NCI-H1417 (cell line): ENCODE data around the gene MYBPC2.

Experiments
- DNase-seq, 3 experiments: peaks; one replicate each; lab custom pipeline; 2025; lab: John Stamatoyannopoulos, UW

MYBPC2 gene

GRCh38 chr19:50500753-50501151, 68.1 kb downstream of the MYBPC2 start:
- DNase-seq: no peak

DNA sequence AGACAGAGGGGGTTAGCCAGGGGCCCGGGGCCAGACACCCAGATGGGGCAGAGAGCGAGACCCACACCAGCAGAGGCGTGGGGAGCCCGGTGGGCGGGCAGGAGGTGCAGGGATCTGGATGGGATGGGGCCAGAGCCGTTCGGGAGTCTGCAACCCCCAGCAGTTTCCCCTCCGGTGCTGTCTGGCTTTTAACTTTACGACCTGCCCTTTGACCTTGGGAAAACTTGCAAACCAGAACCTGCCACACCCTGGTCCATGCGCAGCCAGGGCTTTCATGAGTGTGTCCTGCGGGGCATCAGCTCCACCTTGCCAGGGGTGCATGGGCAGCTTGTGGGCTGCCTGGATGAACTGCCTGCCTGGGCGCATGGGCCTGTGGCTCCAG, 68.5 kb downstream of the MYBPC2 start:
- no peak for DNase-seq

DNA sequence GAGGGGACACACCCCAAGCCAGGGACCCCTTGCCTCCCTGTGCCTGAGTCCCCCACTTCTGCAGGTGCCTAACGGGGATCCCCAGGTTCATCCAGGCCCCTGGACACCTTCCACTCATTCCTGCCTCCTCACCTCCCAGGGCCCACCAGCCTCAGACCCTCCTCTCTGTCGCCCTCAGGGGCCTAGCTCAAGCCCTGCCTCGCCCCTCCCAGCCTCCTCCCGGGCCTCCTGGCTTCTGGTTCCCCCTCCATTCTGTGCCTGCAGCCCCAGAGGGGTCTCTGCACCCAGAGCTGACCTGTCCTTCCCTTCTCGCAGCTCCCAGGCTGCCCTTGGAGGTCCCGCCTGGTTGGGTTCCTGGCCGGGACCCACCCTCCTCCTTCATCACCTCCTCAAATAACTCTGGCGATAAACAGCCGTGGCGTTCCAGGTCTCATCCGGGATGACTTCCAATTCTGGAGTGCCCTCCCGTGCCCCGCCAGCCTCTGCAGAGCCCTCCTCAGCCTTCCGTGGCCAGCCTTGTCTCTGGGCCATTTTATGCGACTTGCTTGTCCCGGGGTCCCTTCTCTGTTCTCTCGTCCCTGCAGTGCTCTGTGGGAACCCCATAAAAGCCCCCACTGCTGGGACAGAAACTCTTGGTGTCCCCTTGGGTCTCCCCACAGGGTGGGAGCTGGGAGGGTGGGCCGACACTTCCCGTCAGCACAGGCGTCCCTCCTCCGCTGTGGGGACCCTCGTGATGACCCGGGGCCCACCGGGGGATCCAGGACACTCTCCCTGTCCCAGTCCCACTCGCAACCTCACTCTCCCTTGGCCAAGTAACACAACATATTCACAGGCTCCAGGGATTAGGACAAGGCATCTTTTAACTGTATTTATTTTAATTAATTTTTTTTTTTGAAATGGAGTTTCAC, 69.1 kb downstream of the MYBPC2 start:
- no peak for DNase-seq

DNA sequence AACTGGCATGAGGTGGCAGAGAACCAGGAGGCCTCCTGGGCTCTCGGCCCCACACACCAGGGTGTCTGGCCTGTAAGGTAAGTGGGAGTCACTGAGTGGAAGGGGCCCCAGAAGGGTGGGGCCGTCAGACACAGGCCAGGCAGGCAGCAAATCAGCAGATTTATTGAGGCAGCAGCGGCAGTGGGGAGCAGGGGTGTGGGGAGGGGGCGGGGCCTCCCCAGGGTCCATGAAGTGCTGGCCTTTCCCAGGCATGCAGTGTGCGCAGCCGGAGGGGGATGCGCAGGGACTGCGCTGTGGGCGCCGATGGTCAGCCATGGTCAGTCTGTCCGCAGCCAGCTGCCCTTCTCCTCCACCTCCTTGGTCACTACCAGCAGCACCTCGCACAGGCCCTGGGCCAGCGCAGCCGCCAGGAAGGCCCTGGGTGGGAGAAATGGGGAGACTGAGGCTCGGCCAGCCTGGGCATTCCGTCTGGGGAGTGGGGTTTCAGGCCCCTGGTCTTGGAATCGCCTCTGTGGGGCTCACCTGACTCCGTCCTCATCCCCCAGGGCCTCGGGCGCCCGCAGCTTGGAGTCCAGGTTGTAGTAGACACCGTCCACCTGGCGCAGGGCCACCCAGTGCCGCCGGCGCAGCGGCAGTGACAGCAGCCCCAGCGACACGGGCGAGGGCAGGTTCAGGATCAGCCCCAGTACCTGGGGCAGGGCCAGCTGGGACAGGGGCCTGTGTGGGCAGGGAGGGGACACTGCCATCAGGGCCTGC, 73.3 kb downstream of the MYBPC2 start:
- no peak for DNase-seq

DNA sequence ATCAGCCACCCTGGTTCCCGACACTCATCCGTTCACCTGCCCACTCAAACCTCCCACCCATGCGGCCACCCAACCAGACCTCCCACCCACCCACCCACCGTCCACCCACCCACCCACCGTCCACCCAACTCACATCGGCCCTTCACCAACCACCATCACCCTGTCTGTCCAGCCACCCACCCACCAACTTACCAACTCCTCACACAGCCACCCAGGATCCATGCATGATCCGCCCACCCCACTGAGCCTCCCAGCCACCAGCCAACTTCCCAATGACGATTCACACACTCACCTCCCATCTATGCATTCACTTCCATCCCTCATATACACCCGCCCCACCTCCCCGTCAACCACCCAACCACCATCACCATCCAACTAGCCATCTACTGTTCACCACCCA, 74.0 kb downstream of the MYBPC2 start:
- no peak for DNase-seq

DNA sequence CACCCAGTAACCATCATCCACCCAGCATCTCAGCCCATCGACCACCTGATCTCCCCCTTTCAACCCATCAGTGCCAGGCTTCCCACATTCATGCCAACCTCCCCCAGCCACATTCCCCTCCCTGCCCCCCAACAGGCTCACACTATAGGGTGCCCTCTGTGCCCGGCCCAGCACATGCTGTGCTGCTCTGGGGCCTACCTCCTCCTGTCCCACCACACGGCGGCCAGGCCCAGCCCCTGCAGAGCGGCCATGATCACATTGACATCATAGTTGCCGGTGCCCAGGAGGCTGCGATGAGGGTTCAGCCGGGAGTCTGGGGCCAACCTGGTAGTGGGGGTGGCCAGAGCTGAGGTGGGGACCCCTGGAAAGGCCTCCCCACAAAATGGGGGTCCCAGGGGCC, 74.7 kb downstream of the MYBPC2 start:
- DNase-seq: no peak

- DNase-seq: no peak
These were observed 76.1 kb downstream of the MYBPC2 start for GRCh38 chr19:50508843-50509190.

DNA sequence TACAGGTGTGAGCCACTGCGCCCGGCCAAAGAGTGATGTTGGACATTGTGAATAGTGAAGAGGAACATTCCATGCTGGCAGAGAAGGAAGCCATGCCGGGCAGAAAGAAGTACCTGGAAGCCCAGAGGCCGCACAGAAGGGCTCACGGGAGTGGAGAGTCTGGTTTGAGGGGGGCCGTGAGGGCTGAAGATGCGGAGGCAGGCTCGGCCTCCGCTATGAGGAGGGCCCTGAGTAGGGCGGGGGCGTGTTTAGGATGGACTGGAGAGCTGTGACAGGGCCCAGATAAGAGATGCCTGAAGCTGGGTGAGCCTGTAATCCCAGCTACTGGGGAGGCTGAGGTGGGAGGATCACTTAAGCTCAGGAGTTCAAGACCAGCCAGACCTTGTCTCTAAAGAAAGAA, 76.7 kb downstream of the MYBPC2 start:
- no peak for DNase-seq

DNA sequence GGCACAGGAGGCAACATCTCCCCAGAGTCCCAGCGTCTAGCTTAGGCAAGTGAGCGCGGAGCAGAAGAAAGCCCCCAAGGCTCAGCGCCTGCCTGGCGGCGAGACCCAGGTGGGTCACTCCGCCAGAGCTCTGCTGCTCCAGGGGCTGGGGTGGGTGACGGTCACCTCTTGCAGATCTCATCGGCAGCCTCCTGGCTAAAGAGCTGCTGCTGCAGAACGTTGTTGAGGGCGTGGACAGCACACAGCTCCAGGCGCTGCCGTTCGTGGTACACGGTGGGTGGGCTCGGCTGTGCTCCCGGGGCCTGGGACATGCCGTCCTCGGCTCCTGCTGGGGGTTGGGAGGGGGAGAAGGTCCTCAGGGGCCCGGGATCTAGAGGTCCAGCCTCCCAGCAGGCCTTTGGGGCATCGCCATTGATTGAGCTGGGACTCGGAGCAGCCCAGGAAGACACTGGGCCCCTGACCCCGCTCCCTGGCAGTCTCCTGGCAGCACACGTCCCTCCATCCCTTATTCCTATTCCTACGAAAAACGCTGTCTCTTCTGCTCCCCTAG, 77.5 kb downstream of the MYBPC2 start:
- peak in 1 of 3 experiments; percentile 82 for DNase-seq

GRCh38 chr19:50510700-50511068, 78.0 kb downstream of the MYBPC2 start:
- DNase-seq: peak in 2 of 3 experiments; percentile 99

GRCh38 chr19:50511069-50511822, 78.6 kb downstream of the MYBPC2 start, which contains the start of gene JOSD2:
JOSD2 (minus strand) TSS chr19:50511191; CDS start chr19:50510431, 760 bp downstream.
- DNase-seq: peak; percentile 99

DNA sequence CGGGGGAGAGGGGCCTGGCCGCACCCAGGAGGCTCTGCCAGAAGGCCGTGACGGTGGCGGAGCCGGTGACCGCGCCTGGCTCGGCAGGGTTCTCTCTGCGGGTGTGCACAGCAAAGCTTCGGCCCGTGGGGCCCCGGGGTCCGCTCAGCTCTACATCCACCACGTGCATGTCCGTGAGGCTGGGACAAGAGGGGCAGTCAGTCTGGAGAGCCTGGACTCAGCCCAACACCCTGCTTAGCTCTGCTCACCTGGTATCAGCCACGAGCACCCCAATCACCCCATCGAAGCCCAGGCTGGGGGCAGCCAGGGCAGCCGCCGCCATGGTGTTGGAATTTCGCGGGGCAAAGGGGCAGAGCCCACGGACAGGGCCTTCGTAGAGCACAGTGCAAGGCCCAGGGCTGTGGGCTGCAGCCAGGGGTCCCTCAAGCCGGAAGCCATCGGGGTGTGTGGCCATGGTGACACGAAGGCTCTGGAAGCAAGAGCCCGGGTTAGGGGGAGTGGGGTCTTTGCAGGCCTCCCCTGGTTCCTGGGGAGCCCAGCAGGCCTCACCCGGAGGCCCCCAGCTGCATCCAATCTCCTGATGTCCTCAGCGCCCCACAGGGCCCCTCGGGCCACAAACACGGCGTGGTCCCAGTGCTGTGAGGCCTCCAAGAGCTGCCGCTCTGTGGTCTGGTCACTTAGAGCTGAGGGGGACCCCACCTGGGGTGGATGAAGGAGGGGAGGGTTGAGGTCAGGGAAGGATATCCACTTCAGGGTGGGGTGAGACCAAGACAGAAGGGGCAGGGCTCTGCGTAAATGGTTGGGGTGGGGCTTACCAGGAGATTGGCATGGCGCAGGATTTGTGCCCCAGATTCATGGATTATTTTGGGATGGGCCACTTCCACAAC, 79.7 kb downstream of the MYBPC2 start:
- no peak for DNase-seq

GRCh38 chr19:50512999-50513745, 80.5 kb downstream of the MYBPC2 start:
- DNase-seq: no peak

DNA sequence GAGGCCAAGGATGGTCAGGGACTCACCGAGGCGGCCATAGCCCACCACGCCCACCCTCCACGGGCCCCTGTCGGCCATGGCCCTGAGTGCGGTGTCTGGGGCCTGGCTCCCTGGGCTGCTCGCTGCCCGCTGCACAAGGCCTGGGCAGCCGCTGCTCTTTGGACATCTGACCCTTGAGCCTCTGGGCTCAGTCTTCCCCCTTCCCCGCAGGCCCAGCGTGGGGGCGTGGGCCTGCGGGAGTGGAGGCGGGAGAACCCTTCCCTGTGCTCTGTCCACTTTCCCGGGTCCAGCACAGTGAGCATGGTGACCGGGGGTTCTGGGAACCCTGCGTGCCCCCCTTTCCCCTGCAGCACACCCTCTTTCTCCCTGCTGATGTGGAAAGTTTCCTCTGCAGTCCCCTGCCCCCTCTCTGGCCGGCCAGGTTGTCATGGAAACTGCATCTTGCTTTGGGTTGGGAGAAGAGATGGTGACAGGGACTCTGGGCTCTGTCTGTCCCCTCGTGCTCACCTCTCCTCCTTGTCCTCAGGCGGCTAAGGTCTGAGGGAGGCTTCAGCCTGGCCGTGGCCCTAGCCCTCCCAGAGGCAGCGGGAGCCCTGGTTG, 81.2 kb downstream of the MYBPC2 start, which contains the start of gene ASPDH:
Gene ASPDH, minus strand, starts transcription at position 168 of the 600 bp plus-strand sequence. Its CDS starts 90 bp downstream, at position 78.
- peak in 1 of 3 experiments; percentile 36 for DNase-seq

- DNase-seq: peak; percentile 5 to 95 (median 88)
These were observed 81.9 kb downstream of the MYBPC2 start for GRCh38 chr19:50514346-50515167.

DNA sequence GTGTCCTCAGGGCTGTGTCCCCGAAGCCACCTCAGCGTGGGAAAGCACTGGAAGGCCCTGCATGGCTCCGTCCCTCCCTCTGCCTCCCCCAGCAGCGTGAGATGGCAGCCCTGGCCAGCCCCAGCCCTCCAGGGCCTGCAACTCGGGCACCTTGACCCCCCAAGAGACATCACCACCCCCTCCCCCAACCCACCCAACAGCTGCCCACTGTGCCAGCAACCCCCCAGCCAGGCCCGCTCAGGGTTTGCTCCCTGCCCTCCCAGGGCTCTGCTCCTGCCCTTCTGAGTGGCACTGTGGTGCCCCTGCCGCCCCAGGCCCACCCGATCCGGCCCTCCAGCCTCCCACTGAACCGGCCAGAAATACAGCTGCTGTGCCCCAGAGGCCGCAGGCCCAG, 82.5 kb downstream of the MYBPC2 start:
- no peak for DNase-seq
